ENCODE data around the gene SH2D5.
"Not testable (repeated sequence)": the region's sequence is repeated elsewhere in the genome, so short reads cannot be mapped to it uniquely, and the experiment has no call there.

Gene SH2D5

DNA sequence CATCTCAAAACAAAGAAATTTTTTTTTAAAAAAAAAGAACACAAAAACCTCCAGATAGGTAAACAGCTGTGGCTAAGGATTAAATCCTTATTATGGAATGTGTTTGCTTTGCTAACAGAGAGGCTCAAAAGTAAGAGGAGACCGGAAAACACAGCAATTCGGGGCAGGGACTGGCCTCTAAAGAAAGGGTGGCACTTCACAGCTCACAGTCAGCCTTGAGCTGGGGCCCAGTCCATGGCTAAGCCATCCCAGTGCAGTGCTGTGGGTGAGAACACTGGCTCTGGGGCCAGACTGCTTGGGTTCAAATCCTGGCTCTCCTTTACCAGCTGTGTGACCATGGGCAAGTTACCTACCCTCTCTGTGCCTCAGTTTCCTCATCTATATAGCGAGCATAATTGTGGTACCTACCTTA is 42.9 kb downstream of the SH2D5 start:
- DNase-seq = no peak

DNA sequence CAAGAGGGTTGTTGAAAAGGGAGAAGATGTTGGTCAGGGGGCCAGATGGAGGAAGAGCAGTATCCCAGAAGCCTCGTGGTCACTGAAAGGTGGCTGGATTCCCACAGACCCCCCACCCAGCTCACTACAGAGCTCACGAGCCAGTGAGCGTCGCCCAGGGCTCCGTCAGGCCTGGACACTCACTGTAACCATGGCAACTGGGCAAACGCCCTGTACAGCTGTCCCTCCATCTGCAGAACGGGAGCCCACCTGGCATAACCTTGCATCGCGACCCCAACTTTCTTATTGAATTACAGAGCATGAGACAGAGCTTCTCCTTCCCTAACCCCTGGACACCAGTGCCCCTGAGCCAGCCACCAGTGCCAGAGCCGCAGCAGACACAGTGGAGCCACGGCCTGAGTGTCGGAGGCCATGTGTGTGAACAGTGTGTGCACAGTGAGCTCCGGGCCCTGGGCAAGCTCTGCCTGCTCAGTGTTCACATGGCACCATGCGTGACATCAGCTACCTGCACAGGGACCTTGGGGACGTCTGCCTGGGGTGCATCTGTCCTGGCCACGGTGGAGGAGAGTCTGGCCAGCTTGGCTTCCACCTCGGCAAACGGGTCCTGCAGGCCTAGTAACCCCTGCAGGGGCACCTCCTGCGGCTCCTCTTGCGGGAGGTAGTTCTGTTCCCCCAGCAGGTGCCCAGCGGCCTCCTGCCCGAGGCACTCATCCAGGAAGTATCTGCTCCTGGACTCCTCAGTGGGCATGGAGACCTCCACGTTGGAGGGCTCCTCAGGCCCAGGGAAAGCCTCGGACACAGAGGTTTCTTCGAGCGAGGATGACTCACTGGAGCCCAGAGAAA is 45.4 kb downstream of the SH2D5 start:
- DNase-seq = no peak

DNA sequence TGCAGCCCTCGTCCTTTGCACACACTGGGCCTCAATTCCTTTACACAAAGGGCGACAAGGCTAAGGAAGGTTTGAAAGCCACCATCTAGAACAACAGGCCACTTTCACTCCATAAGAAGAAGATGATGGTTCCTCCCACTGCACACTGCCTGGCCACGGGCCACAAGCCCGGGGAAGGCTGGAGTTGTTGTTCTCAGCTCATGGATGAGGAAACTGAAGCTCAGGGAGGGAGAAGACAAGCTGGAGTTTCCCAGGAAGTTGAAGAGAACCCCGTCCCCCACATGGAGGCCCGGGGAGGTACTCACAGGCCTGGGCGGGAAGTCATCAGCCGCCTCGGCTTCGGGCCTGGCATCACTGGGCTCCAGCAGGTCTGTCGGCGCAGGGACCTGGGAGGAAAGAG is 46.8 kb downstream of the SH2D5 start:
- no peak for DNase-seq

DNA sequence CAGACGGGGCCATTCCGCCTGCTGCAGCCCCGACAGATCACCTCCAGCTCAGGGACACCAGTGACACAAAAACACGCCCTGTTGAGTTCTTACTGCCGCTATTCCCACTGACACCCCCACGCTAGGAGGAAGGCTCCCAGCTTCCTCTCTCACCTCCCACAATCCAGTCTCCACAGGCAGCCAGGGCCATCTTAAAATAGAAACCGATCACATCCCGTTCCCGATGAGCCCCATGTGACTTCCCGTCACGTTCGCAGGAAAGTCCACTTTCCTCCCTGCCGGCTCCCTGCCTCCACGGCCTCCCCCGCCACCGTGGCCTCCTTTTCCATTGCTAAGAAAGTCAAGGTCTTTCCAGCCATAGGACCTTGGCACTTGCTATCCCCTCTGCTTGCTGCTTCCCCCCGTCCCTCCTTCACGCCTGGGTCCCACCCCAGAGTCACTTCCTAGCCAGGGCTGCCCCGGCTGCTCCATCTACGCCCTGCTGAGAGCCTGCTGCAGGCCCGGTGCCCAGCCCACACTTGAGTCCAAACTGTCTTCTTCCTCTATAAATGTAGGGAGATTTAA is 47.3 kb downstream of the SH2D5 start:
- no peak for DNase-seq

DNA sequence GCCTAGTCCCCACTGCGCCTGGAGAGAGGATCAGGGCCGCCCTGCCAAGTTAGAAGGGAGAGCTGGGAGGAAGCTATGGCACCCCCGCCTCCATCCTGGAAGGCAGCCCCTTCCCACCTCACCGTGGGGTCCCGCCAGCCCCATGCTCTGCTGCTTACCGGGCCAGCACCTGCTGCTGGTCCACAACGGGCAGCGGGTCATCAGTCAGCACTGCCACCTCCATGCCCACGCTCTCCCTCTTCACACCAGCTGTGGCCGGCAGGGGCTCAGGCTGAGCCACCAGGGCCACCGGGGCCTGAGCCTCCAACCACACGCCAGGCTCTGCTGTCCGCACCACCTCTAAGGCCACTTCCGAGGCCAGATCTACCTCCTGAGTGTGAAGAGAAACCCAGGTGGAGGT is 47.9 kb downstream of the SH2D5 start:
- no peak for DNase-seq

DNA sequence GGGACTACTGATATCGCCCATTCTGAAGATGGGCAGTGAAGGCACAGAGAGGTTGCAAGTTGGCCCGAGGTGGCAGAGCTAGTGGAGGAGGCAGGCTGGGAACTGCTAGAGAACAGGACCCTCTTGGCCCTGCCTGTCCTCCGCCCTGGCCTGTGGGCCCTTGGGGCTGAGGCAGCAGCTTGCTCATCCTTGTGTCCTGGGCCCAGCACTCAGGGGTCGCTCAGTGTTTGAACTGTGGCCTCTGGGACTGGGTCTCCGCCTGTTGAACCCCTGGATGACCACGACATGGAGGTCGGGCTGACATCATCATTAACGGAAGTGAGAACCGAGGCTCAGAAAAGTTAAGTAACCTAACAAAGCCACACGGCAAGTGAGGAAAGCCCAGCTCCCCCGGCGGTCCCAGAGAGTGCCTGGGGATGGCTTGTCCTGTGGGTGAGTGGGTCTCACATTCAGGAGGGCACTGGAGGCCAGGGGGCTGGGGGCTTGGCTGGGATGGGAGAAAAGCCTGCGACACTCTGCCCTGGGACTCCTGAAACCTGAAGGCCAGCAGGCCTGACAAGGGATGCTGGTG is 48.4 kb downstream of the SH2D5 start:
- no peak for DNase-seq

DNA sequence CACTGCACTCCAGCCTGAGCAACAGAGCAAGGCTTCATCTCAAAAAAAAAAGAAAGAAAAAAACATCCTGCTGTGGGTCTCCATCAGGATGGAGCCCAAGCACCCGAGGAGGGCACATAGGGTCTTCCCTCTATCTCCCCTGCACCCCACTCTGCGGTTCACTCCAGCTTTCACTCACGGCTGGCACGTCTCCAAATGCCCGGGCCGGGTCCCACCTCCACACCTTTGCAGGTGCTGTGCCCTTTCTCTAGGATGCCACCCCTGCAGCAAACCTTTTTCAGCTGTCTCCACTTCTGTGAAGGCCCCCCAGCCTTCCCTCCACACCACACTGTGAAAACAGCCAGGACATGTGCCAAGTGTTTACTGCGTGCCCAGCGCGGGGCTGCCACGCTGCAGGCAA is 48.9 kb downstream of the SH2D5 start:
- DNase-seq = no peak

DNA sequence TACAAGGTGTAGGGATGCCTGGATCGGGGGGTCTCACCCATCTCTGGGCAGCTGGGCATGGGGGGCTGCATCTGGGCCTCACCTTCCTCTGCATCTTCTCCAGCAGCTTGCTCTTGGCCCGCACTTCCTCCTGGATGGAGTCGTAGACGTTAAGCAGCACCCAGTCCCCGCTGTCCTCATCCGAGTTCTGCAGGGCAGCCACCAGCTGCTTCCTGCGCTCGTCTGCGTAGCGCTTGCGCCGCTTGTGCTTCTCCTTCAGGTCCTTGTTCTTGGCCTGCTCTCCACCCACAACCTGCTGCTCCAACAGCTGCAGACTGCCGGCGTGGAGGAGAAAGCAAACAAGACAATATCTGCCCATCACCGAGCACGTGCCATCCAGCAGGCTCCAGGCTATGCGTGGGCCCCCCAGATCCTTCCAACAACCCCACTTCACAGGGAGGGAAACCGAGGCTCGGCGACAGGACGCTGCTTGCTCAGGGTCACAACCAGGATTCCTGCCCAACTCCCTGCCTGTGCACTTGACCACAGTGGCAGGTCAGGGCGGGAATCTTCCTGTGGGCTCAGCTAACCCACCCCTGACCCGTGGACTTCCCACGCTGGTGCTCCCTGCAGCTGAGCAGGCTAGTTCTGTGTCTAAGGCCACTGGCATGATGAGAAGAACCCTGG is 49.8 kb downstream of the SH2D5 start:
- DNase-seq = no peak

DNA sequence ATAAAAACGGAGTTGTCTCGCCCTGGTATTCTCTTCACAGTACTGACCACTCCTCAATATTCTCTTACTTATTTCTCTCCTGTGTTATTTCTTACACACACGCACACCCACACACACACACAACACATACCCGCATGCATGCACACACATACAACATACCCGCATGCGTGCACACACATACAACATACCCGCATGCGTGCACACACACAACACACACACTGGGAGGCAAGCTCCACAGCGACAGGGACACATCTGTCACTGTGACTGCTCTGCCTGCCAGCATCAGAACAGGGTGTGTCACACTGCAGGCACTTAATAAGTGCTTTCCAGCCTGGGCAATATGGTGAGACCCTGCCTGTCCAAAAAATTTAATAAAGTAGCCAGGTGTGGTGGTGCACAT is 50.5 kb downstream of the SH2D5 start:
- no peak for DNase-seq

DNA sequence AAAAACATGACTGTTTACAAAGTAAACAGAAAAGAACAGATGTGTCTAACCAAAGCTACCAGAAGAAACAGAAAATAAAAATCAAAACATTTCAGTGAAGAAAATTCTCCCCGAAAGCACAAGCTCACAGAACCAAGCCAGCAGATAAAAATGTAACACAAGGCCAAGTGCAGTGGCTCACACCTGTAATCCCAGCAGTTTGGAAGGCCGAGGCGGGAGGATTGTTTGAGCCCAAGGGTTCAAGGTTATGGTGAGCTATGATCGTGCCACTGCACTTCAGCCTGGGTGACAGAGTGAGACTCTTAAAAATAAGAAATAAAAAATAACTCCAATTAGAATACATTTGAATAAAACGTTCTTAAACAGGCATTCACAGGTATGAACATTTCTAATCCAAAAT is 52.2 kb downstream of the SH2D5 start:
- no peak for DNase-seq

DNA sequence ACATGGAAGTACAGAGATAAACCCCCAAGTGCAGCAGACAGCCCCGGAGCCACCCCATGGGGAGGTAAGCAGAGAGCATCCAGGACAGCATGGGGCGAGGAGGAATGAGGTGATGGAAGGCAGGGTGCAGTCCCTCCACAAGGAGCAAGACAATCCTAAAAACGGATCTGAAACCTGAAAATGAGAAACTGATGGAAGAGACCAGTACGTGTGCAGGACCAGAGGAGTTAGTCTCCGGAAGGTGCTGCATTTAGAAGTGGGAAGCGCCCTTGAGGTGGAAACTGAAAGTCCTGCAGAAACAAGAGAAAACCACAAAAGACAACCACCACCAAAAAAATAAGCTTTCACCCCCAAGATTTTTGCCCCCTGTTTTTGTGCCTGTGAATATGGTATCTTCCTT is 53.9 kb downstream of the SH2D5 start:
- DNase-seq = no peak

DNA sequence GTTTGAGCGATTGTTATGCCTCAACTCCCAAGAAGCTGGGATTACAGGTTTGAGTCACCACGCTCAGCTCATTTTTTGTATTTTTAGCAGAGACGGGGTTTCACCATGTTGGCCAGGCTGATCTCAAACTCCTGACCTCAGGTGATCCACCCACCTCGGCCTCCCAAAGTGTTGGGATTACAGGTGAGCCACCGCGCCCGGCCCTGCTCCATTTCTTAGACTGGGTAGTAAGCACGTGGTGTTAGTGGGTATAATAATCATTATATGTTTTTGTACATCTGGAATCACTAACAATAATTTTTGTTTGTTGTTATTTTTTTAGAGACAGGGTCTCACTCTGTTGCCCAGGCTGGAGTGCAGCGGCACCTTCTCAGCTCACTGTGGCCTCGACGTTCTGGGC is 58.9 kb downstream of the SH2D5 start:
- DNase-seq = not testable (repeated sequence)

DNA sequence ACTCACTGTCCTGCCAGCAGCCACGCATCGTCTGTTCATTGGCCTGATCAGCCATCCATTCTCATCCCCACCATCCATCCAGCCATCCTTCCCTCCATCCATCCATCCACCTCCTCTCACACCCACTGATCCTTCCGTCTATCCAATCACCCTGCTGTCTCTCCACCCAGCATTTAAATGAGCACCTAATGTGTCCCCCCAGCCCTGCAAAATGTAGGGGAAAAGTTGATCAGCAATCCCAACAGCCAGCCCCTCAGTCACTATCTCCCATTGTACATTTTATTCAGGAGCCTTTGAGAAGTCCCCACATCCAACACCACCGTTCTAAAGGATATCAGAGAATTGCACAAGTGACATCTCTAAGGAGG is 60.3 kb downstream of the SH2D5 start:
- no peak for DNase-seq

DNA sequence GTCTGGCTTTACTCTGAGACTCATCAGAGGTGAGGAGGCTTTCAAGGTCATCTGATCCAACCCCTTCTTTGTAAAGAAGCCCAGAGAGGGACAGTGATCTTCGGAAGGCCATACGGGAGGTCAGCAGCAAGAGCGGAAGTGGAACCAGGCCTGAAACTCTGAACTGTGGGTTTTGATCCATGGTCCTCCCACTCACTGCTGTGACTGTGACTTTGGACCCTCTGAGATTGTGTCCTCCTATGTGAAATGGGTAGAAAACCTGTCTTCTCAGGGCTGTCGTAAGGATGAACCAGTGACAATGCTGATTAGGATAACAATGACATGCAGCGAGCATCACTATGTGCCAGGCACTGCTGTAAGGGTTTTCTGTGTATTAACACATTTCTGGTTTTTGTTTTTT is 61.6 kb downstream of the SH2D5 start:
- no peak for DNase-seq
